Mucosa of descending colon (tissue), 3 donors: Measurements from ENCODE around the gene MEGF8. TPM values are rescaled to one million over a fixed set of nuclear protein-coding genes. Genes with fewer than 3 reads are reported as not detected.

ENCODE experiments used
- ATAC-seq: fragments of 200-7000 bp; cut with Tn5 transposase; one replicate; pipeline ENCODE4 v1.9.1; 2020; ENCODE audit warnings: mild to moderate bottlenecking, moderate library complexity
- DNase-seq, 3 donors: peaks; one replicate each; pipeline ENCODE4 v3.0.0-alpha.2; 2020
- H3K36me3 ChIP-seq: fragments of 200-600 bp; one replicate; pipeline ENCODE4 v1.8.0; 2021; ENCODE audit warnings: low read depth, mild to moderate bottlenecking
- H3K4me1 ChIP-seq: fragments of 200-600 bp; one replicate; pipeline ENCODE4 v1.8.0; 2021; ENCODE audit warnings: low read depth, mild to moderate bottlenecking
- H3K4me3 ChIP-seq: fragments of 200-600 bp; one replicate; pipeline ENCODE4 v1.8.0; 2021; ENCODE audit warnings: mild to moderate bottlenecking
- H3K9me3 ChIP-seq: fragments of 200-600 bp; one replicate; pipeline ENCODE4 v1.8.0; 2021; ENCODE audit warnings: mild to moderate bottlenecking
- intact Hi-C, 2 donors: fragments of 100-400 bp; cut with DNase I in 1 of 2; cut with micrococcal nuclease in 1 of 2; formaldehyde crosslinking; loops; one replicate each; pipeline versions ENCODE4 v1.11.0 to v1.11.1; 2022; cut with DNase I, micrococcal nuclease
- total RNA-seq, 3 donors: library from RNA; stranded (reverse); fragmentation: NEBNext Ultra II Directional in 2 of 3; extraction: Animal tissue kit (Norgen Biotek cat#: 25700) in 2 of 3; gene quantifications; one replicate each; pipeline versions ENCODE4 v1.2.1 to v1.2.4, GENCODE V29; 2021 to 2023
- TF ChIP-seq, protein P1 (sequence below): fragments of 200-600 bp; IDR thresholded peaks from one replicate; pipeline ENCODE4 v1.8.0; 2022; ENCODE audit warnings: antibody characterized with exemption, mild to moderate bottlenecking
- donor health status: DM: no; HTN: no; CAD: no; lungs with moderate emphysema.
- donor health status: DM: no; HTN: no; CAD: no.
- donor health status: DM: no; HTN: yes; CAD: no.

MEGF8 gene
- total RNA-seq, 3 donors from 2014 or later = 17.6 to 27.0 (median 23.9) TPM

DNA sequence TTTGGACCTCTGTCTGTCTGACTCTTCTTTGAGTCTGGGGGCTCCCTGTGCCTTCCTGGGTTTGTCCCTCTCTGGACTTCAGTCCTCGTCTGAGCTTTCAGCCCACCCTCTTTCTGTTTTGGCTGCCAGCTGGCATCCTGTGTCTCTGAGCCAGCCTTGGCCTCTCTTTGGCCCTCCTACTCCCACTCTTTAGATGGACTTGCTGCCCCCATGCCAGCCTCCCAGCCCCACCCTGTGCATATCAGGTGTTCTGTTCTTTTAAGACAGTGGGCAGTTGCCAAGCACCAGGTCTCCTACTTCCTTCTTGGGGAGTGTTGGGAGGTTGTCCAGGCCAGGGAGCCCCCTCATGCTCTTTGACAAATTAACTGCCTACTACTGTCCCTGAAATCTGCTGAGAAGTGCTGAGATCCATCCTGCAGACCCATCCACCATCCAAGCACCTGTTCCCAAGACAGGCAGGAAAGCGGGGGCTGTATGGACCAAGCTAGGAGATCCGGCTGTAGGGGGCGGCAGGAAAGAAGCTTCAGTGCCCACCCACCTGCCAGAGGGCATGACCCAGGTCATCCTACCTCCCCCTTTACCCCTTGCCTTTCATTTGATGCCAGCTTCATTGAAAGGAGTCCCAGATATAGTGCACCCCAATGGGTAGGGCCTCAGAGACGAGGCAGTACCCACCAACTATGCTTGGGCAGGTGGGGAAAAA is 46.8 kb upstream of the MEGF8 start:
- Histone ChIP-seq H3K4me1 (peaks cover 47% of the 10 kb centered on the region), H3K36me3 (no peaks in the 10 kb centered on the region), H3K4me3 (no peak overlapping the region), H3K9me3 (no peaks in the 10 kb centered on the region)
- peak in 1 of 3 donors; percentile 29 for DNase-seq
- TF ChIP-seq, protein P1, sequence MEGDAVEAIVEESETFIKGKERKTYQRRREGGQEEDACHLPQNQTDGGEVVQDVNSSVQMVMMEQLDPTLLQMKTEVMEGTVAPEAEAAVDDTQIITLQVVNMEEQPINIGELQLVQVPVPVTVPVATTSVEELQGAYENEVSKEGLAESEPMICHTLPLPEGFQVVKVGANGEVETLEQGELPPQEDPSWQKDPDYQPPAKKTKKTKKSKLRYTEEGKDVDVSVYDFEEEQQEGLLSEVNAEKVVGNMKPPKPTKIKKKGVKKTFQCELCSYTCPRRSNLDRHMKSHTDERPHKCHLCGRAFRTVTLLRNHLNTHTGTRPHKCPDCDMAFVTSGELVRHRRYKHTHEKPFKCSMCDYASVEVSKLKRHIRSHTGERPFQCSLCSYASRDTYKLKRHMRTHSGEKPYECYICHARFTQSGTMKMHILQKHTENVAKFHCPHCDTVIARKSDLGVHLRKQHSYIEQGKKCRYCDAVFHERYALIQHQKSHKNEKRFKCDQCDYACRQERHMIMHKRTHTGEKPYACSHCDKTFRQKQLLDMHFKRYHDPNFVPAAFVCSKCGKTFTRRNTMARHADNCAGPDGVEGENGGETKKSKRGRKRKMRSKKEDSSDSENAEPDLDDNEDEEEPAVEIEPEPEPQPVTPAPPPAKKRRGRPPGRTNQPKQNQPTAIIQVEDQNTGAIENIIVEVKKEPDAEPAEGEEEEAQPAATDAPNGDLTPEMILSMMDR = no peak
- ATAC-seq = no peak
- intact Hi-C loops = no loop called here

DNA sequence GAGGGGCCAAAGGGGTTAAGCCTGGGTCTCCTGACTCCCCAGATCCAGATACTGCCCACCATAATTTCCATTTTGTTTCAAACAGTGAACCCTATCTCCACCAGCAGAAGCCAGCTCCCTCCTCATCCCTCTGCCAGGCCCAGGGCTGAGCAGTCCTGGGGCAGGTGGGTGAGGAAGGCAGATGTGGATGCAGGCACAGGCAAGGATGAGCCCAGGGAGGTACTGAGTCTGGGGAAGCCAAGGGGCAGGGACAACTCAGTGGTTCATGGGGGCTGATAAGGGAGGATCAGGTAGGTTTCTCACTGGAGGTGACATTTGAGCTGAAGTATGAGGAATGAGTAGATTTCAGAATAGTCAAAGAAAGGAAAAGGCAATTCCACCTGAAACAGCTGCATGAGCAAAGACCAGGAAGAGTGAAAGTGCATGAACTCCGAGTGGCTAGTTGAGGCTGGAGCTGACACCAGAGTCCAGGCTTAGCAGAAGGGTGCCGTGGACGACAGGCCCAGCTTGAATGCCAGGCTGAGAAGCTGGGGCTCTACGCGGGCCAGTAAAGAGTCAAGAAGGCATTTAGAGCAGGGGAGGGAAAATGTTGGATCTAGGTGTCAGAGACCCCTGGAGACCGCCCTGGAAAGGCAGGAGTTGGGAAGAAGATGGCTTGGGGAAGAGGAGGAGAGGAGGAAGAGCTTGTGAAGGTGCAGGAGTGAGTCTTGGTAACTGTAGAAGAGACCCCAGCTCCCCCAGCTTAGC is 46.1 kb upstream of the MEGF8 start:
- no peak for DNase-seq

DNA sequence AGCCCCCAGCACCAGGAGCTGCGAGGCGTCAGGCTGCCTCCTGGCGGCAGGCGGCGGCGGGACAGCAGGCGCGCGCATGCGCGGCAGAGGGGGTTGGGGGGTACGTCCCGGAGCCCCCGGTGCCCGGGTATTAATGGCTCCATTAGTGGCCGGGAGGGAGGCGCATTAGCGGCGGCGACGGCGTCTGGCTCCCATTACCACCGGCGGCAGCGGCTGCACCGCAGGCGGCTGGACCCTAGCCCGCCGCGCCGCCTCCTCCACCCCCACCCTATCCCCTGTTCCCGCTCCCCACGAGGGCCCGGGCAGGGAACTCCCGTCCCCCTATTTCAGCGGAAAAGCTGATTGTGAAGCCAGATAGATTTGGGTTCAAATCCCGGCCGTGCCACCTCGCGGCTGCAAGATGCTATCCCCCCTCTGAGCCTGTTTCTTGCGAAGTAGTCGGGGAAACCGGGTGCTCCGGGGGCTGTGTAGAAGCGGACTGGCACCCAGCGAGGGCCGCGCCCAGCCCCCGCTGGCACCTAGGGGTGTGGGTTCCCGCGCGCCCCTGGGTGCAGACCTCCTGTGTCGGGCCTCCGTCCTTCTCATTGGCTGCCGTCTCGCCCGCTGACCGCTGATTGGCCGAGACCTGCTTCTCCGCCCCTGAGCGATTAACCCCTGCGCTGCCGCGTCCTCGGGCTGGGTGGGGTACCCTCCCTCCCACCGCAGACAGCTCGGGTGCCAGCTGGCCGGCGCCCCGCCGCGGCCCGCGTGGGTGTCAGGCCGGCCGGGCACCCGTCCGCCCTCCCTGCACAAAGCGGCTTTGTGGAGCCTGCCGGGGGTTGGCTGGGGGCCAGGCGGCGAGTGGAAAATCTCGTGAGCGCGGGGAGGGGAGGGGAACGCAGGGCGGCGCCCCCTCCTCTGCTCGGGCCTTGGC is 45.3 kb upstream of the MEGF8 start:
- H3K36me3 ChIP-seq = no peaks in the 10 kb centered on the region
- TF ChIP-seq, protein P1 = peak; percentile 82
- H3K4me3 ChIP-seq = peak overlapping the region; percentile 44
- DNase-seq = peak; percentile 88 to 94 (median 89)
- H3K9me3 ChIP-seq = no peaks in the 10 kb centered on the region
- peak; percentile 48 for ATAC-seq
- intact Hi-C loops = loop anchor here in 1 of 2 donors (5.0 kb wide), 1 partner anchor 33 kb away; no protein-coding TSS in a partner anchor
- H3K4me1 ChIP-seq = peaks cover 48% of the 10 kb centered on the region

More for the DNA sequence above, 46.1 kb upstream of the MEGF8 start:
- Histone ChIP-seq H3K9me3 (no peaks in the 10 kb centered on the region), H3K36me3 (no peaks in the 10 kb centered on the region), H3K4me3 (peak overlapping the region; percentile 44), H3K4me1 (peaks cover 47% of the 10 kb centered on the region)
- ATAC-seq = no peak
- intact Hi-C loops = no loop called here
- TF ChIP-seq, protein P1 = no peak

DNA sequence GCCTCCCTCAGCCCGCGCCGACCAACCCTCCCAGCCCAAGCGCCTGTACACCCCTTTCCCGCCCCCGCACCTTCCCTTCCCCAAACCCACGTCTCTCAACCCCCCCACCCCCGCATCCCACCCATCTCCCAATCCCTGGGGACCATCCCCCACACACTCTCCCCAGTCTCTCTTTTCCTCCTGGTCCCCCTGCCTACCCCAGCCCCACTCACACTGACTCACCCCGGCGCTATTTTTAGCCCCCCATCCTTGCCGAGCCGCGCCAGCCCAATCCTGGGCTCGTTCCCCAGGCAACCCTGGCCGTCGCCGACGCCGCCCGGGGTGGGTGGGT is 44.7 kb upstream of the MEGF8 start:
- DNase-seq = peak in 1 of 3 donors; percentile 60
- H3K4me1 ChIP-seq = peaks cover 54% of the 10 kb centered on the region

More for the DNA sequence above, 44.7 kb upstream of the MEGF8 start:
- Histone ChIP-seq H3K4me3 (no peak overlapping the region), H3K9me3 (no peaks in the 10 kb centered on the region), H3K36me3 (no peaks in the 10 kb centered on the region)
- TF ChIP-seq, protein P1 = no peak
- intact Hi-C loops = loop anchor here in 1 of 2 donors (5.0 kb wide), 1 partner anchor 33 kb away; no protein-coding TSS in a partner anchor
- ATAC-seq = no peak
